Breast epithelium (tissue), 4 donors: ENCODE results near the gene GHR. TPM values are rescaled to one million over a fixed set of nuclear protein-coding genes. Genes with fewer than 3 reads are reported as not detected.

Experiments
- DNase-seq, 2 donors: peaks; one replicate each; pipeline ENCODE4 v3.0.0-alpha.2; 2019; ENCODE audit warnings: low spot score in 2 of 2
- H3K27ac ChIP-seq, 2 donors: fragments of 200-600 bp; sonication (generic) in 1 of 2; one replicate each; pipeline ENCODE4 v1.5.1; 2016 to 2019; ENCODE audit warnings: mild to moderate bottlenecking in 1 of 2
- H3K27me3 ChIP-seq, 2 donors: fragments of 200-600 bp; sonication (generic) in 1 of 2; one replicate each; pipeline versions ENCODE4 v1.5.1 to v1.6.0; 2017 to 2019; ENCODE audit warnings: control low read depth in 1 of 2, mild to moderate bottlenecking in 1 of 2
- H3K36me3 ChIP-seq: fragments of 200-600 bp; one replicate; pipeline ENCODE4 v1.5.1; 2019
- H3K4me1 ChIP-seq, 2 donors: fragments of 200-600 bp; sonication (generic); one replicate each; pipeline ENCODE4 v1.5.1; 2016 to 2019; ENCODE audit warnings: control low read depth in 1 of 2
- H3K4me3 ChIP-seq, 3 donors: fragments of 200-600 bp; sonication (generic); 1 replicate in 2 of 3; 2 replicates in 1 of 3; pipeline ENCODE4 v1.5.1; 2016 to 2019; ENCODE audit warnings: mild to moderate bottlenecking in 3 of 3, moderate library complexity in 2 of 3
- H3K9me3 ChIP-seq, 2 donors: fragments of 200-600 bp; sonication (generic) in 1 of 2; one replicate each; pipeline ENCODE4 v1.5.1; 2016 to 2019; ENCODE audit warnings: control low read depth in 1 of 2
- CTCF ChIP-seq, 3 donors: fragments of 450-650 bp; IDR thresholded peaks; one replicate each; pipeline ENCODE4 v1.5.1; 2016 to 2017; ENCODE audit warnings: antibody characterized with exemption in 3 of 3, mild to moderate bottlenecking in 3 of 3, moderate library complexity in 3 of 3
- POLR2A ChIP-seq: fragments of 450-650 bp; IDR thresholded peaks from one replicate; pipeline ENCODE4 v1.6.1; 2016; ENCODE audit warnings: antibody characterized with exemption, mild to moderate bottlenecking, moderate library complexity
- POLR2AphosphoS5 ChIP-seq, 3 donors: sonication (generic); formaldehyde crosslinking; IDR thresholded peaks; one replicate each; pipeline ENCODE4 v1.6.1; 2017; ENCODE audit warnings: antibody characterized with exemption in 3 of 3
- intact Hi-C: fragments of 100-400 bp; cut with DNase I; formaldehyde crosslinking; loops from one replicate; pipeline ENCODE4 v1.15.1; 2023; ENCODE audit warnings: low total_unique reads
- total RNA-seq, 3 donors: library from RNA; depleted of rRNA; stranded (reverse); fragments of >200 nt; gene quantifications; one replicate each; pipeline ENCODE4 v1.1.0, GENCODE V29; 2016

Gene GHR
- total RNA-seq, 3 donors from 2014 or later, result 25.6 to 234 (median 26.5) TPM

DNA sequence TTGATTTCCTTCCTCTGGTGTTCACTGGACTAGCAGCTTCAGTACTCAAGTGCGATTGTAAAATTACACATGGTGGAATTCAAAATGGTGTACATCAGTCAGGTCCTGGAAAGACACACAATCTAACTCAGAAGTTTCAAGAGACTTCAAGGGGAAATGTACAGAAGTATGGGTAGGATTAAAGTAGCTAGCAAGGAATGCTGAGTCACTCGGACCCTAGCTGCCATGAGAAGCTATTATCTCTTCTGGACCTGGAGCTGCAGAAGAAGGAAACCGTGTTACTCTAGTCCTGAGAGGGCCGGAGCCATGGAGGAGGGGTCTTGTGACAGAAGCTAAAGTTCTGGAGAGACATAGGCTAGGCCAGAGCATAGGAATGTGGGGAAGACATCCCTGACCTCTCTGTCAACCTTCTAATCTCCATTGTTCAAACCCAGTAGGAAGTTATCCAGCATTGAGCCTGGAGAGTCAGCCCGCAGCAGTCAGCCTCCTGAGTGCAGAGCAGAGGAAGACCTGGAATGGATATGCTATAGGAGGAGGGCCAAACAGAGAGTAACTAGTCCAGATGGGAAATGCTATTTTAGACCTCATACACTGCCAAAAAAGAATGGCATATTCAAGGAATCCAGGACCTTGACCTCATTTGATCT is 84.3 kb downstream of the GHR start:
- no peak overlapping the region for H3K4me3 ChIP-seq
- H3K27ac ChIP-seq, result no peak overlapping the region
- no peaks in the 10 kb centered on the region for H3K36me3 ChIP-seq
- peaks cover 0 to 4% of the 10 kb centered on the region in 2 donors for H3K4me1 ChIP-seq
- H3K9me3 ChIP-seq, result no peaks in the 10 kb centered on the region
- H3K27me3 ChIP-seq, result no peaks in the 10 kb centered on the region
- TF ChIP-seq CTCF (IDR thresholded peaks at IDR 0.05), result no peak
- TF ChIP-seq POLR2AphosphoS5 (IDR thresholded peaks at IDR 0.05), result no peak
- TF ChIP-seq POLR2A, result no peak
- DNase-seq, result no peak
- intact Hi-C loops, result no loop called here

DNA sequence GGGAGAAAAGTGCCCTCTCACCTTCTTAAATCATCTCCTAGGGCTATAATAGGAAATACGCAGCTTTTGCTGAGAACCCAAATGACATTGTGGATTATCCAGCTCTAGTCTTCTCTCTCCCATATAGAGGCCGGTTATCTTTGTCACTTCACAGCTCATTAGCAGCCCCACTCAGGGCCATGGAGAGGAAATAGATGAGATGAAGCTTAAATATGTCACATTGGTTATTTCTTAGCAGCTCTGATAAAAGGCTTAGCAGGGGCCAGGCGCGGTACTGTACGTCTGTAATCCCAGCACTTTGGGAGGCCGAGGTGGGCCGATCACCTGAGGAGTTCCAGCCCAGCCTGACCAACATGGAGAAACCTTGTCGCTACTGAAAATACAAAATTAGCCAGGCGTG is 90.0 kb downstream of the GHR start:
- Histone ChIP-seq H3K4me1 (no peaks in the 10 kb centered on the region), H3K27ac (no peak overlapping the region), H3K4me3 (no peak overlapping the region), H3K9me3 (no peaks in the 10 kb centered on the region), H3K36me3 (no peaks in the 10 kb centered on the region), H3K27me3 (no peaks in the 10 kb centered on the region)
- no peak for DNase-seq
- intact Hi-C loops, result no loop called here
- TF ChIP-seq CTCF (IDR thresholded peaks at IDR 0.05), result no peak
- TF ChIP-seq POLR2A, result no peak
- TF ChIP-seq POLR2AphosphoS5 (IDR thresholded peaks at IDR 0.05), result no peak

GRCh38 chr5:42514754-42515153 is 91.5 kb downstream of the GHR start:
- H3K4me3 ChIP-seq, result no peak overlapping the region
- intact Hi-C loops, result no loop called here
- H3K27me3 ChIP-seq, result no peaks in the 10 kb centered on the region
- DNase-seq, result no peak
- no peak overlapping the region for H3K27ac ChIP-seq
- no peaks in the 10 kb centered on the region for H3K4me1 ChIP-seq
- no peaks in the 10 kb centered on the region for H3K9me3 ChIP-seq
- H3K36me3 ChIP-seq, result no peaks in the 10 kb centered on the region
- TF ChIP-seq POLR2AphosphoS5 (IDR thresholded peaks at IDR 0.05) (no peak), CTCF (IDR thresholded peaks at IDR 0.05) (no peak)

GRCh38 chr5:42515504-42515903 is 92.3 kb downstream of the GHR start:
- no peaks in the 10 kb centered on the region for H3K27me3 ChIP-seq
- no peaks in the 10 kb centered on the region for H3K4me1 ChIP-seq
- TF ChIP-seq POLR2A (no peak), POLR2AphosphoS5 (IDR thresholded peaks at IDR 0.05) (no peak), CTCF (IDR thresholded peaks at IDR 0.05) (no peak)
- H3K27ac ChIP-seq, result no peak overlapping the region
- no peak for DNase-seq
- no peaks in the 10 kb centered on the region for H3K36me3 ChIP-seq
- H3K9me3 ChIP-seq, result no peaks in the 10 kb centered on the region
- no peak overlapping the region for H3K4me3 ChIP-seq
- intact Hi-C loops, result no loop called here

DNA sequence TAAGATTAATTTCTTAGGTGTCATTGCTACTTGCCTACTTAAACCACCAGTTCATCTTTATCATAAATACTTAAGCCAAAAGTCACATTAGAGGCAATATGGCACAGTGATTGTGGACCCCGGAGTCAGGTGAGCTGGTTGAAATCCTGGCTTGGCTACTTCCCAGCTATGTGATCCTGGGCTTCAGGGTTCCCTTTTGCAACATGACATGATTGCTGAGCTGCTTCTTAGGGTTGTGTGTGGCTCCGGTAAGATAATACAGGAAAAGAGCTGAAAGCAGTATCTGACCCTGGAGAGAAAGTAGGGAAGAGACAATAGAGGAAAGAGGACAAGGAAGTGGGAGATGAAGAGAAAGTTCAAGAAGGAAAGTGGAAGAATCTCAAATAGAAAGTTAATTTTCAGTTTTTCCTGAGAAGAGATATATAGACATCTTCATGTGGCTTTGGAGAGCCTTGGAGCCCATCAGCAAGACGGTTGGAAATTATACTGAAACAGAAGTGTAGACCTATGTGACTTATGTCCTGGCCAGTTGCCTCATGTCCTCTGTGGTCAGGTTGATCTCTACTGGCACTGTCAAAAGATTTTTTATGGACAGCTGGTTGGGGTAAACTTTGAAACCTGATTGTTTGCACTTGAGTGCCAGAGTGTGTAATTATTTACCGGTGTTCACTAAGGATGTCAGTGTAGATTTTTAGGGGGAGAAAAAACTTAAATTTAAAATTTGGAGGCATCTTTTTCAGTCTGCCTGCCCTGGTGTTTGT is 93.2 kb downstream of the GHR start:
- TF ChIP-seq CTCF (IDR thresholded peaks at IDR 0.05) (no peak), POLR2AphosphoS5 (IDR thresholded peaks at IDR 0.05) (no peak), POLR2A (no peak)
- H3K4me1 ChIP-seq, result no peaks in the 10 kb centered on the region
- intact Hi-C loops, result no loop called here

More for the DNA sequence above, 93.2 kb downstream of the GHR start:
- Histone ChIP-seq H3K9me3 (no peaks in the 10 kb centered on the region), H3K4me3 (no peak overlapping the region), H3K27ac (peak overlapping the region in 1 of 2 donors; percentile 5), H3K36me3 (no peaks in the 10 kb centered on the region), H3K27me3 (no peaks in the 10 kb centered on the region)
- no peak for DNase-seq
